Limb (tissue), 2 donors: Measurements from ENCODE around the gene ARFGAP2.

Experiments
- DNase-seq, 2 donors: peaks; one replicate each; pipeline ENCODE4 v3.0.0-alpha.2; 2016; ENCODE audit errors: extremely low spot score in 2 of 2

The ARFGAP2 gene

GRCh38 chr11:47187723-47188122 is 11.0 kb upstream of the ARFGAP2 start:
- DNase-seq = no peak

GRCh38 chr11:47186700-47187695 is 10.3 kb upstream of the ARFGAP2 start:
- peak in 1 of 2 donors; percentile 64 for DNase-seq

- peak in 1 of 2 donors; percentile 75 for DNase-seq
Measured at GRCh38 chr11:47186076-47186699, 9.5 kb upstream of the ARFGAP2 start, which contains the start of gene PACSIN3. TSS of gene PACSIN3 (minus strand) at chr11:47186434. CDS start at chr11:47182727, 3,707 bp downstream.

DNA sequence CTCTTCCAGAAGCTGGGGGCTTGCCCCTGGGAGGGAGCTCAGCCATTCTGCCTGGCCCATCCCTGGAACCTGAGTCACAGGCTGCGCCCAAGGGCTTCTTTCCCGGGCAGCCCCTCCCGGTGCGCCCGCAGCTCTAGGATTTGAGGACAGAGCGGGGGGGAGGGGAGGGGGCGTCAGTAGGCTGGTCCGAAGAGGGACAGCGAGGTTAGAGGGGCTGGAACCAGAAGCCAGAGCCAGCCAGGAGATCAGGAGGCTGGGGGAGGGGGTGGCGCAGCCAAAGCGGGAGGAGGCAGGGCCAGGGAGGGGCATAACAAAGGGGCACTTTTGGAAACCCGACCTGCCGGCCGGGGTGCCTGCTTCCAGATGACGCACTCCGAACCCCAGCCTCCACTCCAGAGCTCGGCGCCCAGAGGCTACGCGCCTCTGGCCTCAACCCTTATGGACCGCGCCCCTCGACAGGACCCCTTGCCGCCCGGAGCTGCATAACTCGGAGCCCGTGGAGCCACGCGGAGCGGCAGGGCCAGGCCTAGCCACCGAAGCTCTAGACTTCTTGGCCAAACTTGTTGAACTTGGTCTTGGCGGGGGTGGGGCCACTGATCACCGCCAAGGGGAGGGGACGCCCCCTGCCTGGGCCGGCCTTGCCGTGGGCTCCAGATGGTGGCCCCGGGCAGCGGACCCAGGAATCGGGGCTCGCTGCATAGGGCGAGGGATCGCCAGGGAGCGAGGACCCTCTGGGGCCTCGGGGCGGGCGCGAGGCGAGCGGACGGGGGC is 8.8 kb upstream of the ARFGAP2 start:
- DNase-seq = peak; percentile 63 to 82

GRCh38 chr11:47184711-47185304 is 8.1 kb upstream of the ARFGAP2 start:
- peak in 1 of 2 donors; percentile 63 for DNase-seq

GRCh38 chr11:47183969-47184368 is 7.3 kb upstream of the ARFGAP2 start:
- no peak for DNase-seq

- no peak for DNase-seq
Measured at GRCh38 chr11:47183031-47183856, 6.6 kb upstream of the ARFGAP2 start.

DNA sequence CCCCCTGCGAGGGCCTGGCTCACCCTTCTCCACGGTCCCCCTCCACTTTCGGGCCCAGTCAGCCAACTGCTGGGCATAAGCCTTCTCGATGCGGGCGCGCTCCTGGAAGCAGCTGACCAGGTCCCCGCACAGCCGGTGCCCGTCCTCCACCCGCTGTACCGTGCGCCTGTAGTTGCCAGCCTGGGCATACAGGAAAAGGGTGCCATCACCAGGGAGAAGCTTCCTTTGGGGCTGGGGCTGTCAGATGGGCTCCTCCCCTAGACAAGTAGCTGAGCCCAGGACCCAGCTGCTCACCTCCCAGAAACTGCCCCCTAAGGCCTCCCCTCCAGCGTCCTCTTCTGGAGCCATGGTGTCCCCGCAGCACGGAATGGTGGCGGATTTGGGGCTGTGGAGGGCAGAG is 5.7 kb upstream of the ARFGAP2 start:
- DNase-seq = no peak

DNA sequence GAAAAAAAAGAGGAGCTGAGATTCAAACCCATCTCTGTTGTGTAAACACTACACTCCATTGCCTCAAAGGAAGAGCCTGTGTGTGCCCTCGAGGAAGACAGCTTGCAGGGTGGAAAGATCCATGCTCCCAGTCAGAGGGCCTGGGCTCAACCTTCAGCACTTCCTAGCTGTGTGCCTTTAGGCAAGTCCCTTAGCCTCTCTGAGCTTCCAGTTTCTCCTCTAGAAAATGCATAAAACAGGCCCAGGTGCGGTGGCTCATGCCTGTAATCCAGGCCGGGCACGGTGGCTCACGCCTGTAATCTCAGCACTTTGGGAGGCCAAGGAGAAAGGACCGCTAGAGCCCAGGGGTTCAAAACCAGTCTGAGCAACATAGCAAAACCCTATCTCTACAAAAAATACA is 4.6 kb upstream of the ARFGAP2 start:
- no peak for DNase-seq

- no peak for DNase-seq
Measured at GRCh38 chr11:47180006-47180787, 3.5 kb upstream of the ARFGAP2 start.

DNA sequence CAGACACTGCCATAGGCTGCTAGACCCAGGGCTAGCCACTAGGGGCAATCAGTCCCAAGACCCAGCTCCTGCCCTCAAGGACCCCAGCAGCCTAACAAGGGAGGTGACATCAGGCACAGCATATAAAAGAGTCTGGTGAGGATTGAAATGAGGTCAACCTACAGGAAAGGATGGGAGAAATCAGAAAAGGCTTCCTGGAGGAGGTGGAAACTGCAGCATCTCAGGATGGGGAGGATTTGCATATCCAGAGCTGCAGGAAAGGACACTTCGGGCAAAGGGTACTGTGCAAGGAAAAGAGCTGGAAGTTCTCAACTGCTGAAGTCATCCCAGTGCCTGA is 2.9 kb upstream of the ARFGAP2 start:
- DNase-seq = no peak

GRCh38 chr11:47178737-47179654 is 2.3 kb upstream of the ARFGAP2 start:
- DNase-seq = no peak

DNA sequence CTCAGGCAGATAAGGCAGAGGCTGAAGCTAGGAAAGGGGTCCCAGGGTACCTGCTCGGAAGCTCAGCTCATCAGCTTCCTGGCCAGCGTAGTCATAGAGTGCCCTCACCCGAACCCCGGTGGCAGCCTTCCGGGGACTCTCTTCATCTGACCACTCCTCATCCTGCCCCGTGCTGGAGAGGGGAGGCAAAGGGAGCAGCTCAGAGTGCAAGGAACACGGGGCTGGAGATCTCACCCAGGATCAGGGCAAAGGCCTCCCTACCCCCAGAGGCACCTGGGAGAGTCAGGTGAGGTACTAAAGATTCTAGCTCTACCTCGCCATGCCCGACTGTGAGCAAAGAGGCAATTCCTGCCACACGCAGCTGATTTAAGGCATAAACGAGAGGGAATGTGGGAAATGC is 1.6 kb upstream of the ARFGAP2 start:
- DNase-seq = peak in 1 of 2 donors; percentile 29

DNA sequence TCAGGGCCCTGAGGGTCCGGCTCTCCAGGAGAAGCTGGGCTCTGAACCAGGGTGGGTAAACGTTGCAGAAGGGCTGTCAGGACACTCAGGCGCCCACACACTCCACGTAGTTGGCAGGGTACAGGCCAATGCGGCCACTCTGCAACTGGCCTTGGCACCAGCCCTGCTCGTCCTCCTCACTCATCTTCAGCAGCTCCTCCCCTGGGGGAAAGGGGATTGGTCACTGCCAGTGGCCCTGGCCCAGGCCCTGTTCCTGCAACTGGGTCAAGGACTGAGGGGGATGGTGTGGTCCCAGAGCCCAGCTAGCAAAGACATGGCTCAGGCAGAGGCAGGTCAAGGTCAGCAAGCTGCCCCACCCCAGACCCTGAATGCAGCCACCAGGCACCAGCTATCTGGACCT is 1.2 kb upstream of the ARFGAP2 start:
- DNase-seq = no peak

DNA sequence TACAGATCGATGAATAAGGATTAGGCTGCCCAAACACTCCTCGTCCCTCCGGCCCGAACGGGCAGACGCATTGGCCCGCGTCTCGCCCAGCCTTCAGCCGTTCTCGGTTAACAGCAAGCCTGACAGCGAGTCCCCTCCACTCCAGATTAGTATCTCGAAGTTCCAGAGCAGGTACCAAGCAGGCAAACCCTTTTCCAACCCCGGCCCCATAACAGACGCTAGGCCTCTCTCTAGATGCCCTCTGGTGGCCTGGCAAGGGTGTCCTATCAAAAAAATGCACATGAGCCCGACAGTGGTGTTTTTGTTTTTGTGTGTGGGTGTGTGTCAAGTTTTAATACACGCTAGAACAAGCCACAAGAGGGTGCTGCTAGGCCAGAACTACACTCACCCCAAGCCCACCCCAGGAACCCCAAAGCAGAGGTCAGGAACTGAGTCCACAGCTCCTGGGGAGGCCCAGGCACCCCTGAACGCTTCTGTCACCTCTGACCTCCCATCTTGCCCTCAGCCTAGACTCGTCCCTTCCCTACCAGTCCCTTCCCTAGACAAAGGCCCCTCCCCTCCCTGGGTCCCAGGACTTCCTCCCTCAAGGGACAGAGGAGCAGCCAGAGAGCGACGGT is 658 bp upstream of the ARFGAP2 start:
- DNase-seq = peak in 1 of 2 donors; percentile 73

GRCh38 chr11:47175746-47176327 is 842 bp downstream of the ARFGAP2 start:
- DNase-seq = no peak

GRCh38 chr11:47172740-47173336 is 3.8 kb downstream of the ARFGAP2 start:
- DNase-seq = no peak
